Endodermal cell (in vitro differentiated cells): ENCODE results near the gene RELA. TPM values are rescaled to one million over a fixed set of nuclear protein-coding genes. Genes with fewer than 3 reads are reported as not detected.

Source experiments
- DNase-seq: peaks from one replicate; pipeline ENCODE4 v3.0.0-alpha.2; 2017
- H3K27ac ChIP-seq: 2 replicates; pipeline ENCODE4 v1.5.1; 2013; ENCODE audit warnings: mild to moderate bottlenecking, low read depth, low read length, moderate library complexity
- H3K27me3 ChIP-seq: 2 replicates; pipeline ENCODE4 v1.6.1; 2013; ENCODE audit warnings: mild to moderate bottlenecking, low read length, moderate library complexity; ENCODE audit not compliant: insufficient read depth, control insufficient read depth, poor library complexity, severe bottlenecking
- H3K36me3 ChIP-seq: 2 replicates; pipeline ENCODE4 v1.7.0; 2013; ENCODE audit warnings: mild to moderate bottlenecking, low read length, moderate library complexity; ENCODE audit not compliant: control insufficient read depth, insufficient read depth
- H3K4me1 ChIP-seq: one replicate; pipeline ENCODE4 v1.7.0; 2013; ENCODE audit warnings: low read length; ENCODE audit not compliant: control insufficient read depth, insufficient read depth
- H3K4me3 ChIP-seq: 2 replicates; pipeline ENCODE4 v1.5.1; 2013; ENCODE audit warnings: mild to moderate bottlenecking, low read length, moderate library complexity
- H3K9ac ChIP-seq: 2 replicates; pipeline ENCODE4 v1.6.1; 2013; ENCODE audit warnings: mild to moderate bottlenecking, low read length, moderate library complexity; ENCODE audit not compliant: poor library complexity, severe bottlenecking; ENCODE audit errors: extremely low read depth
- H3K9me3 ChIP-seq: 2 replicates; pipeline ENCODE4 v1.6.1; 2013; ENCODE audit warnings: mild to moderate bottlenecking, low read length, moderate library complexity; ENCODE audit not compliant: control insufficient read depth
- H3K27ac Mint-ChIP-seq: 2 replicates; pipeline ENCODE4 v1.8.0; 2020; ENCODE audit warnings: mixed read lengths
- H3K27me3 Mint-ChIP-seq: 2 replicates; pipeline ENCODE4 v1.8.0; 2021; ENCODE audit warnings: mild to moderate bottlenecking, mixed read lengths; ENCODE audit not compliant: insufficient read depth
- H3K36me3 Mint-ChIP-seq: 2 replicates; pipeline ENCODE4 v1.8.0; 2020; ENCODE audit warnings: low read depth, mixed read lengths
- H3K4me1 Mint-ChIP-seq: 2 replicates; pipeline ENCODE4 v1.8.0; 2020; ENCODE audit warnings: mixed read lengths
- H3K4me3 Mint-ChIP-seq: 2 replicates; pipeline ENCODE4 v1.8.0; 2020; ENCODE audit warnings: mild to moderate bottlenecking, moderate library complexity, mixed read lengths
- H3K9me3 Mint-ChIP-seq: 2 replicates; pipeline ENCODE4 v1.8.0; 2020; ENCODE audit warnings: mild to moderate bottlenecking, mixed read lengths
- CTCF ChIP-seq: fragments of 200-600 bp; sonication (generic); conservative IDR thresholded peaks from 2 replicates; pipeline ENCODE4 v1.5.0; 2021; ENCODE audit warnings: antibody characterized with exemption, mild to moderate bottlenecking
- WGBS, 2 experiments: methylation state at CpG; one replicate each; pipeline versions ENCODE4 v1.1.5 to v1.1.7; 2013; ENCODE audit warnings: missing lambda C conversion rate in 2 of 2, mixed read lengths in 1 of 2; ENCODE audit not compliant: insufficient coverage in 1 of 2, insufficient read length in 1 of 2; 5-methylcytosine and 5-hydroxymethylcytosine counted together
- total RNA-seq, 2 donors: library from RNA; stranded (reverse); fragmentation: NEBNext Ultra II Directional in 1 of 2; extraction: Animal tissue kit (Norgen Biotek cat#: 25700) in 1 of 2; gene quantifications; 2 replicates in 1 of 2; 3 replicates in 1 of 2; pipeline ENCODE4 v1.2.1, GENCODE V29; 2021

Gene RELA
- total RNA-seq, 2 donors from 2014 or later, result 40.2 to 41.1 TPM

- Mint-ChIP-seq H3K36me3 (peaks cover 14% of the 10 kb centered on the region), H3K27ac (peak overlapping the region; percentile 86), H3K27me3 (peaks cover 4% of the 10 kb centered on the region), H3K4me1 (peaks cover 16% of the 10 kb centered on the region), H3K4me3 (peak overlapping the region; percentile 67), H3K9me3 (no peaks in the 10 kb centered on the region)
- H3K36me3 ChIP-seq, result peaks cover 31% of the 10 kb centered on the region
- no peaks in the 10 kb centered on the region for H3K9me3 ChIP-seq
- no peak overlapping the region for H3K27ac ChIP-seq
- no peak for TF ChIP-seq CTCF
- H3K27me3 ChIP-seq, result no peaks in the 10 kb centered on the region
- no peaks in the 10 kb centered on the region for H3K4me1 ChIP-seq
- H3K4me3 ChIP-seq, result peak overlapping the region; percentile 83
- 90 to 97% methylated on average over 2 to 3 of the region's 3 CpGs for WGBS, 2 experiments
- DNase-seq, result no peak
- H3K9ac ChIP-seq, result peak overlapping the region; percentile 68
Measured at GRCh38 chr11:65637032-65637557, 25.6 kb downstream of the RELA start.

GRCh38 chr11:65636108-65637031 lies 26.3 kb downstream of the RELA start:
- Histone ChIP-seq H3K4me1 (no peaks in the 10 kb centered on the region), H3K9me3 (no peaks in the 10 kb centered on the region), H3K4me3 (no peak overlapping the region), H3K27me3 (no peaks in the 10 kb centered on the region), H3K27ac (no peak overlapping the region), H3K9ac (no peak overlapping the region), H3K36me3 (peaks cover 36% of the 10 kb centered on the region)
- Mint-ChIP-seq H3K27ac (no peak overlapping the region), H3K36me3 (peaks cover 17% of the 10 kb centered on the region), H3K4me3 (no peak overlapping the region), H3K4me1 (peaks cover 13% of the 10 kb centered on the region), H3K27me3 (no peaks in the 10 kb centered on the region), H3K9me3 (no peaks in the 10 kb centered on the region)
- no peak for TF ChIP-seq CTCF
- WGBS, 2 experiments, result 94 to 100% methylated on average over 10 to 28 of the region's 28 CpGs
- DNase-seq, result no peak

- H3K36me3 ChIP-seq, result peaks cover 47% of the 10 kb centered on the region
- H3K9ac ChIP-seq, result no peak overlapping the region
- no peak for DNase-seq
- no peak overlapping the region for H3K4me3 ChIP-seq
- H3K27me3 ChIP-seq, result no peaks in the 10 kb centered on the region
- Mint-ChIP-seq H3K36me3 (peaks cover 26% of the 10 kb centered on the region), H3K4me3 (no peak overlapping the region), H3K4me1 (peaks cover 13% of the 10 kb centered on the region), H3K27me3 (no peaks in the 10 kb centered on the region), H3K27ac (no peak overlapping the region), H3K9me3 (no peaks in the 10 kb centered on the region)
- no peaks in the 10 kb centered on the region for H3K4me1 ChIP-seq
- H3K27ac ChIP-seq, result no peak overlapping the region
- 95 to 97% methylated on average over 34 to 46 of the region's 46 CpGs for WGBS, 2 experiments
- H3K9me3 ChIP-seq, result no peaks in the 10 kb centered on the region
- TF ChIP-seq CTCF, result no peak
Measured at GRCh38 chr11:65634905-65635731, 27.6 kb downstream of the RELA start.
